Ureter (tissue), 1 donor: ENCODE measurements around the gene SDCCAG8. TPM values are rescaled to one million over a fixed set of nuclear protein-coding genes. Genes with fewer than 3 reads are reported as not detected.

Source experiments
- DNase-seq: peaks from one replicate; pipeline ENCODE4 v3.0.0-alpha.2; 2020; ENCODE audit warnings: low spot score
- total RNA-seq: library from RNA; stranded (reverse); gene quantifications from one replicate; pipeline ENCODE4 v1.2.4, GENCODE V29; 2023
- donor health status: DM: yes; HTN: yes; CAD: no.

SDCCAG8 gene
- total RNA-seq, 1 donor from 2014 or later, result 54.1 TPM

DNA sequence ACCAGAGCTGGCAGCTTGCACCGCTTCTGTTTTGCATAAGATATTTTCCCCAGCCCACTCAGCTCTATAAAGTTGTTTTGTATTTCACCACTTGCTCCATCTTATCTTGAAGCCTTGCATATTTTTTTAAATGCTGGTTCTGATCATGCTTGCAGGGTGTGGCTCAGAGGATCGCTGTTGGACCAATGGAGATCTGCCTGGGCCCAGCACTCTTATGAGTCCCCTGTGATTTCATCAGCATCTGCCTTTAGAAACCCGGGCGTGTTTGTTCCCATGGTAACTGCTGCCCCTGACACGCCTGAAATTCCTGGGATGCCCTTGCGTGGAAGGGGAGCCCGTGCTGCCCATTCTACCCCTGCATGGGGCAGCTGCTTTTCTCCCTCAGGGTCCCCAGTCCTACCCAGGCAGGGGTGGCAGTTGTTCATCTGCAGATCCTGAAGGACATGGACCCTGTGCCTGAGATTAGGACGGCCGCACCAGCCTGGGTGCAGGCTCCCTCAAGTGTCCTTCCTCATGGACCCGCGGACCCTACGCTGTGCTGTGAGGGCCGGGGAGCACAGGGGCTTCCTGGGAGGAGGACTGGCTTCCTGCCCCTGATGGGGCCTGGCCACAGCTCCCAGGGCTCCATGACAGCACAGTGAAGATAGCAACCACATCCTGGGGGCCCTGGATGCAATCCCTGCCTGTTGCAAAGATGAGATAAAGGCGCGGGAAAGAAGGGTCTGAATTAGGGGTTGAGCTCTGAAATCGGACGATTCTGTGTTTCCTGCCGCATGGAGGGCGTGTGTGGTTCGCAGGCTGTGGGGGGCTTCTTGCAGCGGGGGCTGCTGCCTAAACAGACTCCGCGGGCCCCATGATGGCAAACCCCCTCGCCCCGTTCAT lies 226.5 kb downstream of the SDCCAG8 start:
- DNase-seq, result no peak

DNA sequence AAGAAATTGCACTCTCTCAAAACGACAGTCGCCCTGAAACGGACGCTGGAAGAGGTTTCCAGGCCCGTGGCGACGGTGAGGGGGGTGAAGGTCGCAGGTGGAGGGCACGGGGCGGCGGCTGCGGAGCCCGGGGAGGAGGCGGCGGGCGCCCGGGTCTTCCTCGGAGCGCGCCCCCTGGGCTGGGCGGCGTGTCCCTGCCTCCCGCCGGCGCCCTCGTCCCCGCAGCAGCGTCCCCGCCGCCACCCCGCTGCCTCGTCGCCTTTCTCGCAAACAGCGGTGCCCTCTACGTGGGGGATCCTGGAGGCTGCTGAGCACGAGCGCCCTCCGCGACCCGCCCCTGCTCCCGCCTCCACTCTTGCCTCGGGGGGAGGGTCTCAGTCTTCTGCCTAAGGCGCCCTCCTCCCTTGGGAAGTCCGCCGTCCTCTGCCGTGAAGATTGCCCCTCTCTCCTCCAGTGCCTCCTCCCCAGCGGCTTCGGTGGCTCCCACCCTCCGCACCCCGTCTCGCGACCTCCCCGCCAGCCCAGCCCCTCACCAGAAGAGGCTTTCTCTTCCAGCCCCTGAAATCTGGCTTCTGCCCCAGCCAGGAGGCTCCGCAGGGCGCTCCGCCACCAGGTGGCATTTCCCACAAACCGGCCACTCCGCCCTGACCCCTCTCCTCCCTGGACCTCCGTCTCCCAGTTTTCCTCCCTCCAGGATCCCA lies 227.4 kb downstream of the SDCCAG8 start:
- DNase-seq, result no peak

DNA sequence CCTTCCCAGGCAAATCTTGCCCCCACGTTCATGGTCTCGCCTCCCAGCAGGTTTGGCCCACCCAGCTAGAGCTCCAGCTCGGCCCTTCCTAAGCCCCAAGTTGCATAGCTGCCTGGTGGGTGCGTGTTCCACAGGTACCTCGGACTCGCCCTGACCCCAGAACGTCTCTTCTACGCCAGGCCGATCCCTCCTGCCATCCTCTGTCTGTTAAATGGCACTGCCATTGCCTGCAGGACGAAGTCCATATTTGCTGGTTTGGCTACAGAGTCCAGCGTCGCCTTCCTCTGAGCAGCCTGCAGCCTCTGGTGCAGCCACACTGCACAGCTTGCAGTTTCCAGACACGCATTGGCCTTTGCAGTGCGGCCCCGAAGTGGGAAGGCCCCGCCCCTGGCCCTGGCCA lies 228.1 kb downstream of the SDCCAG8 start:
- DNase-seq, result no peak

DNA sequence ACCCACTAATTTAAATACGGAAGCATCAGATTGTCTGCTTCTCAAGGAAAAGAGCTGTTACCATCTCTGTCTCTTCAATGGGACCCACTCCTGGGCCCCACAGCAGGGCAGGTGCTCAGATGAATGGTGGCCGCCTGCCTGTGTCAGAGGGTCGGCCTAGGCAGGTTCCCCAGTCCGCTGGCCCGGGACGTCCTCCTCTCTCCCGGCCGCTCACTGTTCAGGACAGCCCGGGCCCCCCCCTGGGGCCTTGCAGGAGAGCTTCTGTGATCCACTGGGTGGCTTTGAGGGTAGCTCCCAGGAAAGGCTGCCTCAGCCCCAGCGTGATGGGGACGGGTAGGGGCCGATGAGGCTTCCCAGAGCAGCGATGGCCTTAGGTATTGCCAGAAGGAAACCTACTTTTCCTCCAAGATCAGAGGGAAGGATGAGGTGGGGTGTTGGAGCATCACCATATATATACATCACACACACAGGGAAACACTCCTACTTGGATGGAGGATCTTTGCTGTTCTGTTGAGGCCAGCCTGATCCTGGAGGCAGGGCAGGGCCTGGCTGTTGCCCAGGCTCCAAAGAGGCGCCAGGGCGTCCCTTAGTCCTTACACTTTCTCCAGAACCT lies 231.3 kb downstream of the SDCCAG8 start:
- DNase-seq, result no peak

DNA sequence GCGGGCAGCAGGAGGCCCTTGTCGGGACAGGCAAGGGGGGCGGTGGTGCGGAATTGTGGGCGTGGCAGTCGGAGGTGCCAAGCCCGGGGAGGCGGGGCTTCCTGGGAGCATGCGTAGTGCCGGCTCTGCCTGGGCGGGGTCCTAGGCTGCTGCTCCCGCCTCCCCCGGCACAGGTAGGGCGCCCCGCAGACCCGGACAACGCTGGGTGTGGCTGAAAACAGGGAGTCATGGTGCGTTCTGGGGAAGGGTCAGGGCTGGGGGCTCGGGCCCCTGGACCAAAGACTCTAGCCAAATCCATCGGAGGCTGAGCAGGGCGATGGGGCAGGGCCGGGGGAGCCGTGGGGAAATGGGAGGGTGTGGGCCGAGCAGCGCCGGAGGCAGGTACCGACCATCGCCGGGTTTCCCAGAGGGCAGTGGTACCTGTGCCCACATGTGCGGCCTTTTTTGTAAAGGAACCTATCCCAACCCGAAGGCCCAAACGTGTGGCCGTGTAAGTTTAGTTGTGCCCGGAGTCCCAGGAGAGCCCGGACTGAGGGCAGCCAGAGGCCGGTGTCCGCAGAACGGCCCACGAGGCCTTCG lies 231.9 kb downstream of the SDCCAG8 start:
- no peak for DNase-seq

DNA sequence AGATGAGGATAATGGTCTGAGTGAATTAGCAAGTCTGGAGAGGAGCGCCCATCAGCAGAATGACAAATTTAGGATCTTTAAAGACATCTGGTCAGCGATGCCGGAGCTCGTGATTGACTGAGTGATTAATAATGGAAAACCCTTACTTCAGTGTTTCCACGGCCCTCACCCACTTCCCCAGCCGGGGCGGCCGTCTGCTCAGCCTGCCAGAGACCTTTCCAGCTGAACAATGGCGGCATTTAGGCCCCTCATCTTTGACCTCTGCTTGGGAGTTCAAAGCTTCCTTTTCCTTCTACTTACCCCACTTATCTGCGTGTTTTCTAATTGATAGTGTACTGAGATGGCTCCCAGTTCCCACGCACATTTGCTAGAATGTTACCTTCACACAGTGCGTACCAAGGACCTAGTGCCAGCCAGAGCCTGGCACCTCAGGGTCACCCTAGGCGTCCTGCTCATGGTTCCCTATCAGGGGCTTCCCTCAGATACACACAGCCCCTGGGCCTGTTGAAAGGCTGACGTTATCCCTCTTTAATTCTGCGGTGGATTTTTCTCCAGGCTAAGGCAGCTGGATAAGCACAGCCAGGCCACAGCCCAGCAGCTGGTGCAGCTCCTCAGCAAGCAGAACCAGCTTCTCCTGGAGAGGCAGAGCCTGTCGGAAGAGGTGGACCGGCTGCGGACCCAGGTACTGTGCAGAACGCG lies 232.8 kb downstream of the SDCCAG8 start:
- peak; percentile 8 for DNase-seq

DNA sequence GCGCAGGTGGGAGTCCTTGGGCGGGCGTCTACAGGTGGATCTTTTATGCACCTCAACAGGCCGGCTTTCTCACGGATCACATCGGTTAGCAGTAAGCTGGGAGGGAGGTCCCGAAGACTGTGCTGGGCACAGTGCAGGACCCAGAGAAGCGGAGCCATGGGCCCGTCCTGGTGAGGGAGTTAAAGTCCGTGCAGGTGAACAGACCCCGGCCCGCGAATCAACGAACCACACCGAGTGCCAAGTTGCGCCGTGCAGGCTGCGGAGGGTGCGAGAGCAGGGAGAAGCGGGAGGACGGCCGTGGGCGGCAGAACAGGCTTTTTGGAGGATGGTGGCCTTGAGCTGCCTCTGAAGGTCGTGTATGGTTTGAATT lies 233.3 kb downstream of the SDCCAG8 start:
- no peak for DNase-seq

DNA sequence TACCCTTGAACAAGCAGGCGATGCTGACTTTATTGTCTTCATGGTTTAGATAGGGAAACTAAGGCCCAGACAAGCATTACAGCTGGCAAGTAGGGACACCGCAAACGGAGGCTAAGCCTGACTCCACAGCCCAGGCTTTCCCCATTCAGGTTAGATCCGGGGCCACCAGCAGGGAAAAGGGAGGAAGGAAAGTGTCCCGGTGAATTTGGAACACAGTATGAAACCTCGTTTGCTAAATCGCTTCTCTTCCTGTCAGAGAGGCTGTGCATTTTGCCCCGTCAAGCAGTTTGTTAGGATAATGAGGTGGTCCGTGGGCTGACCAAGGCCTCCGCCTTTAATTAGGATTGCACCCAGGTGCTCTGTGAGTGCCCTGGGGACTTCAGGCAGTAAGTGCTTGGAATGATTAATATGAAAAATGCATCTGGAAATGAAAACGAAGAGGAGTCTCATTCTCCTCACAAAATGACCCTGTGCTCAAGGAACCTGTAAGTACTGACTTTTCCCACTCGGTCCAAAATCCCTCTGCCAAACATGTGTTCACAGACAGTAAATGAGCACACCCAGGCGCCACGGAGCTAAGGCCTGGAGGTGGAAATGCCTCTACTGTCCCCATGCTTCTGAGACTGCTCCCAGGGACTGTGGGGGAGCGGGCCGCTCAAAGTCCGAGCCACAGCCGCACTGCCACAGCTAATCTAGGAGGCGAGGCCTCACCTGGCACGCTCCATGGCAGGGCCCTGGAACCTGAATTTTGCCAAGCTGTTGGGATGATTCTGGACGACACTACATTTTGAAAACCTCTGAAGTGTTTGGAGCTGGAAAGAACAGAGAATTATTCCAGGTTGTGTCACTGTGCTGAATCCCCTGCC lies 234.1 kb downstream of the SDCCAG8 start:
- DNase-seq, result no peak

DNA sequence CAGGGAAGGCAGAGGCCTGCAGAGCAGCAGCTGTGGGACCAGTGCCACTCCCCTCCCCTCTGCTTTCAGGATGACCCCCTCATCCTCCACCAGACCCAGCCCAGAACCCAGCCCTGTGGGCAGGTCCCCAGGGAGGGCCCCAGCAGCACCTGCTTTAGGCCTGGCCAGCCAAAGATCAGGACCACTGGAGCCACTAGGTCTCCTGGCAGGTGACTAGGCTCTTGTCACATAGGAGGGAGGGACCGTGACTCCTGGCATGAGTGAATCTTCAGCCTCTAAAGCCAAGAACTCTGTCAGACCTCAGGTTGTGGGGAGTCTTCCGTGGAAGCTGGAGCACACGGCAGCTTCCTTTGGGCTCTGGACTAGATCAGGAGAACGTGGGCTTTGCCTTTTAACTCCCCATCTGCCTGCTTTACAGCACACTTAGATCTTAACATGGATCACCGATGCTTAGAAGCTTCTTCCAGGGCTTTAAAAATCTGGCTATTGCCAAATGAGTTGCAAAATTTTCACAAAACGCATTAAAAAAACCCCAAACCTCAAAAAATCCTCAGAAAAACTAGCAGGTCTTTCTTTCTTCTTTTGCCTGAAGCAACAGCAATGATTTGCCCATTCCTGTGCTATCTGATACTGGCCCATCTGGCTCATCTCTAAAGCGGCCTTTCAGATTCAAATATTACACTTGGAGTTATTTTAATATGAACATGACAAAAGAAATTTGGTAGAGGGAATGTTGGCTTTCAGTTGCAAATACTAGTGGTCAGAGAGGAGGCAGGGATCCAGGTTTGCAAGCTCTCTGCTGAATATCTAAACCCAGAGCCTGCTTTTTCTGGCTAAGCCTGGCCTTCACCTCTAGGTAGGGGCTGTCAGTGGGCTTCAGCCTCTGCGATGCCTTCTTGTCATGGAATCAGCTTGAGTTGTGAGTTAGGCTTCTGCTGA lies 235.2 kb downstream of the SDCCAG8 start:
- DNase-seq, result no peak

DNA sequence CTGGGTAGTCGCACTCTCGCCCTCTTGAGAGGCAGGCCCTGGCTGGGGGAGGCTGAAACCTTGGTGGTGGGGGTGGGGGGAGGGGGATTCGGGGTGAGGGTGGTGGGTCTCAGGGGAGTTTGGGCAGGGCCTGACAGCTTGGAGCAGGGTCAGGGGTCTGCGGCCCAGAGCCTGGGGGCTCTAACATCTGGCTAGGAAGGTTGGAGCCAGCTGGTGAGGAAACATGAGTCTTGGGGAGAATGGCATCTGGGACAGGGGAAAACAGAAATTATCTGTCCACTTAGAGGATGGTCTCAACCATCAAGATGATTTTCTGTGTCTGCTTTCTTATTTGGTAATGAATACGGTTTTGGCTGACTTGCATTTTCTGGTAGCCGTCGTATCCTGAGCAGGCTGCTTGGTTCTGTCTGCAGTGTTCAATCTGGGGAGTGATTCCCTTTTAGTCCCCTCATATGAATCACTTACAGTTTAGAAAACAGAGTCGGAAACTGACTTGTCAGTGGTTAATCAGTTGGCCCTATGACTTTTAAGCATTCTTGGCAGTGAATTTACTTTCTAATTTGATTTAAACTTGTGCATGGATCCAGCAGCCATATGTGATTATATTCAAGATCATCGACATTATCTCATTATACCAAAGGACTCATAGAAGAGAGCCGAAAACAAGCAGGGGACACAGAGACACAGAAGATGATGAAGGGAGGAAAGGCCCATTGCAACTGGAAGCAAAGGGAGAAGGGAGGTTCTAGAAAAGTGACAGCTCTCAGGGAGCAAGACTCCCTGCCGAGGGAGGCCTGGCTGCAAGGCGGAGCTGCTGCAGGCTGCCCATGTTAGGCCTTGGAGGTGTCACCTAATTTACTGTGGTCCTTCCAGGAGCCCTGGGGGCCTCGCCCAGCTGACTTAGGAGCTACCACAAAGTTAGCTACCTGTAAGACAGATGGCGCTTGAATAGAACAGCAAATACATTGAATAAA lies 237.6 kb downstream of the SDCCAG8 start:
- DNase-seq, result peak; percentile 29

DNA sequence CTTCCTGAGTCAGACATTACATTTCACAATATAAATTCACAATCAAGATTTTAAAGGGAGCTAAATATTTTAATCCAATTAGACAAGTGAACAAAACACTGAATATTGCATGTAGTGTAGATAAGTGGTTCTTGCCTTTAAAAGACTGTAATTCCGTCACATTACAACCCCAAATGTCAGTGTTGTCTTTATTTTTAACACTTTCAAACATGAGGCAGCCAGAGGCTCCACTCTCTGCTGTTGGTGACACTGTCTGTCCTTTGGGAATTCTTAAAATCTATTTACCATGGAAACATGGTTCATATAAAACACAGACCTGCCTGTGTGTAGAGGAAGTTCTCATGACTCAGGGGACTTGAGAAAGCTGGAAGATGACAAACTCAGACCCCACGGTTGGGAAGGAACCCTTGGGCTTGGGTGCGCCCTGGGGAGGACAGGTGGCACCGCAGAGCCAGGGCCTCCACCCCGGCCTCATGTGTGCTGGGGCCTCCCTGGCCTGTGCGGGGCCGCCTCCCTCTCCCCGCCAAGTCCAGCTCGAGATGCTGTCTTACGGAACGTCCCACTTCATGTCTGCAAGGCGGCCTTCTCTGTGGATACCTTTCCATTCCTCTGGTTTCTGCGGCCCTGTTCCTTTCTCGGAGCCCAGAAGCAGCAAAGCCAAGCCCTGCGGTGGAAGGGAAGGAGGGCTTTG lies 239.0 kb downstream of the SDCCAG8 start:
- DNase-seq, result peak; percentile 38

DNA sequence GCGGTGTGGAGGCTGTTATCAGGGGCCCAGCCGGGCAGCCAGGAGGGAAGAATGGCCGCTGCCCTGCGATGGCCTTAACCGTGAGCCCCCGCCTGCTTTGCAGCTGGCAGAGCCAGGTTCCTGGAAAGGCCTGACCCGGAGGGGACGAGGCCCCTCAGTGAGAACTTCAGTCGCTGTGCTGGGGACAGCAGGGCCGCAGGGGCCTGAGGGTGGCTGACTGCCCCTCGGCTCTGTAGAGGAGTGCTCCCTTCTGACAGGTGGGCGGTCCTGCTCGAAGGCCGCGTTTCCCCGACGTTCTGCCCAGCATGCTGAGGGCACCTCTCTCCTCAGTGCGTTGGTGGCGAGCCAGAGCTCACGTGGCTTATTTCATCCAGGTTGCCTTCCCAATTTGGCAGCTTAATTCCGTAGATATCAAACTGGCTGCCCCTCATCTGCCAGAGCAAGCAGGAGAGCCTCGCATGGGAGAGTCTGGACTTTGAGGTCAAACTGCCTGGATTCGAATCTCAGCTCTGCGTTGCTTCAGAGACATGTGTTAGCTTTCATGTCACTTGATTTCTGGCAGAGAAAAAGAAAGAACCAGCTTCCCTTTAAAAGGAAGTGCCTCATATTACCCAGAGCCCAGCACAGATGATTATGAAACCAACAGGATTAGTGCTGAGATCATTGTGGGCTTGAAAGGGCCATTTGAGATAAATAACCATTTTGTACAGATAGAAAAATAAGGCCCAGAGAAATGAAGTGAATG lies 239.8 kb downstream of the SDCCAG8 start:
- DNase-seq, result peak; percentile 40

DNA sequence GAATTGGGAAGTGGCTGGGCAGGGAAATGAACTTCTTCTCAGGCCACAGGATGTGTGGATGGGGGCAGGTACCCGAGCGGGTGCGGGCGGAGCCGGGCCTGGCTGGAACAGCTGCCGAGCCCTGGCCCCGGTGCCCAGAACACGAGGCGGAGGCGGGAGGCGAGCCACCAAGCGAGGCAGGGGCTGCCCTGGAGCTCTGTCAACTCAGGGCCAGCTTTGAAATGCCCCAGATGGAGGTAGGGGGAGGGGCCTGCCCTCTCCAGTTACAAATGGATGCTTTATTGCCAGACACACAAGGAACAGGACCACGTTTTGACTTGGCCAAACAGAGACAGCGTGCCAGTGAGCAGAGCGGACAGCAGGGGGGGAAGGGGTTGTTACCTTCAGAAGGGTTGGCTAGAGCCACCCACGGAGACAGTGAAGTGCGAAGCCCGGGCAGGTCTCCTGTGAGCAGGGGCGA lies 240.4 kb downstream of the SDCCAG8 start:
- peak; percentile 42 for DNase-seq

DNA sequence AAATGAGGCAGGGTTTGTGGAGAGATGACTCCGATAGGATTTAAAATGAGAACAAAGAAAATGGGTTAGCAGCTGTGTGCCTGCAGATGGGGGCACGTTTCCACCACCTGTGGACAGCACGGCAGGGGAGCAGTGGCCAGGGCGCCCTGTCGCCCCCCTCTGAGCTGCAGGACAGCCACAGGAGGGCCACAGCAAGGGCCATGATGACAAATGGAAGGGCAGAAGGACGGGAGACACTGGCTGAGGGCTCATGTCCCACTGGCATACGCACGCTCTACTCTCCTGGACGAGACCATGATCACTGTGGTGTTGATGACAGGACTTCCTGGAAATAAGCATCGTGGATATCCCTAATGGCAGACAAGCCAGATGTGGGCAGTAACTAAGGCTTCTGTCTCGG lies 241.0 kb downstream of the SDCCAG8 start:
- DNase-seq, result peak; percentile 20

DNA sequence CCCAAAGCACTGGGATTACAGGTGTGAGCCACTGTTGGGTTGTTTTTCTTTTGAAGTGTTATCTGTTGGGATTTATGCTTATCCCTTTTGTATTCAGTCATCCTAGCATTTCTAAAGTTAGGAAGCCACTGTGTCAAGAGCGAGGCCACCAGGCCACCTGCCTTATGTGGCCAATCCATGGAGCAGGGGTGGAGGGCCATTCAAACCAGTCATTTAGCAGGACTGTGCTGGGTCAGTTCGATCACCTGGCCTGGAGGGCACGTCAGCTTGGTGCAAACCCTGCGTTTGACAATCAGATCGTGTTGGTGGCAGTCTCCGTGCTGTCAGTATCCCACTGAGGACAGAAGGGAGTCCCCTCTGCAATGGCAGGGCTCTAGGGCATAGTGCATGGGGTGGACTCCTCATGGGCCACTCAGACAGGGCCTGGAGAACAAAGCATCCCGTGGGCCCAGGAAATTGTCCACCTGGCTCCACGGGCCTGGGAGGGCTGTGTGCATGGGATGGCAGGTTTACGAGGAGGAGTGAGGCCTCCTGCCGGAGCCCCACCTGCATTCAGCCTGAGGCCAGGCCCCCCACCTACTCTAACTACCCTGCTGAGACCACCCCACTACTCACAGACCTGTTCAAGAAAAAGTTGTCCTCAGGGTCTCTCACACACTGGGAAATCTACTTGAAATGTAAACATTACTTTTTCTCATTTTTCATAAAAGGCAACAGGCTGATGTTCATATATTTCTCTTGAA lies 242.3 kb downstream of the SDCCAG8 start:
- DNase-seq, result no peak

DNA sequence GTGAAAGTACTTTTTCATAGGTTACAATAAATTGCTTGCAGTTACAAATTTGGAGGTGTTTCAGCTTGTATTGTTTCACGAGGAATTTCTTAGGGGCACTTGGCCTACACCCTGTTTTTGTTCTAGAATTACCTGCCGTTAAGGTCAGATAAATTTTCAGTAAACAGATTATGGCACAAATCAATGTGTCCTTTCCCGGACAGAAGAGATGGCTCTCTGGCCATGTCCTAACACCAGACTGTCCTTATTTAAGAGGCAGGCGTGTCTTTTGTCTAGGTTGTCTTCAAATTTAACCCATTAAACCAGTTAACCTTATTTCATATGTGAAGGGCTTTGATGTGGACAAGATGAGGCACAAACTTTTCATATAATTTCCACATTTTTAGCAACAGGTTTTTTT lies 243.4 kb downstream of the SDCCAG8 start:
- DNase-seq, result no peak
